Smooth muscle cell (in vitro differentiated cells): ENCODE data around the gene MUC2. TPM values are rescaled to one million over a fixed set of nuclear protein-coding genes. Genes with fewer than 3 reads are reported as not detected.

Experiments
- DNase-seq: peaks from one replicate; lab custom pipeline; 2025; ENCODE audit not compliant: unreplicated experiment; lab: John Stamatoyannopoulos, UW
- H2AFZ ChIP-seq: fragments of 200-600 bp; sonication (generic); 2 replicates; pipeline ENCODE4 v1.6.0; 2016; ENCODE audit warnings: antibody characterized with exemption, low read depth, mild to moderate bottlenecking
- H3F3A ChIP-seq: fragments of 200-600 bp; sonication (generic); 2 replicates; pipeline ENCODE4 v1.6.0; 2017; ENCODE audit warnings: antibody characterized with exemption, low read depth
- H3K27ac ChIP-seq: fragments of 200-600 bp; sonication (generic); 2 replicates; pipeline ENCODE4 v1.5.1; 2016; ENCODE audit warnings: low read depth, mild to moderate bottlenecking
- H3K27me3 ChIP-seq: fragments of 200-600 bp; sonication (generic); 2 replicates; pipeline ENCODE4 v1.6.1; 2016; ENCODE audit warnings: low read depth, mild to moderate bottlenecking
- H3K36me3 ChIP-seq: fragments of 200-600 bp; sonication (generic); 2 replicates; pipeline ENCODE4 v1.5.1; 2016; ENCODE audit warnings: low read depth
- H3K4me1 ChIP-seq: fragments of 200-600 bp; sonication (generic); 2 replicates; pipeline ENCODE4 v1.5.1; 2016; ENCODE audit warnings: low read depth
- H3K4me2 ChIP-seq: fragments of 200-600 bp; sonication (generic); 2 replicates; pipeline ENCODE4 v1.6.0; 2016; ENCODE audit warnings: mild to moderate bottlenecking
- H3K4me3 ChIP-seq: fragments of 200-600 bp; sonication (generic); 2 replicates; pipeline ENCODE4 v1.5.1; 2016; ENCODE audit warnings: mild to moderate bottlenecking
- H3K79me2 ChIP-seq: fragments of 200-600 bp; sonication (generic); 2 replicates; pipeline ENCODE4 v1.6.0; 2016; ENCODE audit warnings: low read depth, mild to moderate bottlenecking
- H3K9ac ChIP-seq: fragments of 200-600 bp; sonication (generic); 2 replicates; pipeline ENCODE4 v1.6.0; 2016; ENCODE audit warnings: low read depth
- H3K9me3 ChIP-seq: fragments of 200-600 bp; sonication (generic); replicated peaks from 2 replicates; pipeline ENCODE4 v1.5.1; 2016; ENCODE audit warnings: low read depth
- H4K20me1 ChIP-seq: fragments of 200-600 bp; sonication (generic); 2 replicates; pipeline ENCODE4 v1.6.0; 2016; ENCODE audit warnings: low read depth
- CTCF ChIP-seq: fragments of 200-600 bp; sonication (generic); IDR thresholded peaks from 2 replicates; pipeline ENCODE4 v1.5.1; 2017; ENCODE audit warnings: borderline replicate concordance, mild to moderate bottlenecking, antibody characterized with exemption; ENCODE audit not compliant: insufficient read depth, poor library complexity, severe bottlenecking
- WGBS: methylation state at CpG from one replicate; pipeline ENCODE4 v1.1.7; 2016; ENCODE audit warnings: low lambda C conversion rate; 5-methylcytosine and 5-hydroxymethylcytosine counted together
- polyA plus RNA-seq: library from polyadenylated mRNA; unstranded; fragments of >200 nt; fragmentation: Nextera tagmentation; extraction: Ambion mirVana; gene quantifications from 2 replicates; pipeline ENCODE4 v1.2.1, GENCODE V29; 2016
- total RNA-seq: library from RNA; depleted of rRNA; stranded (reverse); fragments of >200 nt; gene quantifications from 2 replicates; pipeline ENCODE4 v1.2.3, GENCODE V29; 2014

The MUC2 gene
- total and polyA plus RNA-seq, 2 experiments from 2014 or later = not detected

GRCh38 chr11:1050581-1051355, 23.9 kb upstream of the MUC2 start:
- H3K36me3 ChIP-seq = no peaks in the 10 kb centered on the region
- peaks cover 5% of the 10 kb centered on the region for H3K27me3 ChIP-seq

GRCh38 chr11:1051356-1052132, 23.1 kb upstream of the MUC2 start:
- WGBS = 68% methylated on average over 13 of the region's 15 CpGs
- no peak for TF ChIP-seq CTCF
- H3K4me1 ChIP-seq = no peaks in the 10 kb centered on the region
- no peak overlapping the region for H2AFZ ChIP-seq
- no peaks in the 10 kb centered on the region for H4K20me1 ChIP-seq
- H3K9me3 ChIP-seq = no peaks in the 10 kb centered on the region
- H3K9ac ChIP-seq = no peak overlapping the region
- H3K79me2 ChIP-seq = no peaks in the 10 kb centered on the region
- H3K36me3 ChIP-seq = no peaks in the 10 kb centered on the region
- peaks cover 5% of the 10 kb centered on the region for H3K27me3 ChIP-seq
- no peak overlapping the region for H3K27ac ChIP-seq
- no peak overlapping the region for H3K4me3 ChIP-seq
- H3K4me2 ChIP-seq = no peak overlapping the region
- DNase-seq = no peak
- no peaks in the 10 kb centered on the region for H3F3A ChIP-seq

More at GRCh38 chr11:1050581-1051355, 23.9 kb upstream of the MUC2 start:
- Histone ChIP-seq H3K4me1 (no peaks in the 10 kb centered on the region), H3K9me3 (no peaks in the 10 kb centered on the region), H3K27ac (no peak overlapping the region), H3K4me3 (no peak overlapping the region), H4K20me1 (no peaks in the 10 kb centered on the region), H2AFZ (no peak overlapping the region), H3K9ac (no peak overlapping the region), H3K79me2 (no peaks in the 10 kb centered on the region), H3K4me2 (no peak overlapping the region), H3F3A (no peaks in the 10 kb centered on the region)
- 52% methylated on average over 16 of the region's 39 CpGs for WGBS
- peak; percentile 75 for TF ChIP-seq CTCF
- no peak for DNase-seq

GRCh38 chr11:1052133-1053011, 22.3 kb upstream of the MUC2 start:
- Histone ChIP-seq H3K36me3 (no peaks in the 10 kb centered on the region), H3K9ac (no peak overlapping the region), H3K4me1 (no peaks in the 10 kb centered on the region), H3K4me3 (no peak overlapping the region), H3K27ac (no peak overlapping the region), H3F3A (no peaks in the 10 kb centered on the region), H3K79me2 (no peaks in the 10 kb centered on the region), H3K9me3 (no peaks in the 10 kb centered on the region), H3K4me2 (no peak overlapping the region), H4K20me1 (no peaks in the 10 kb centered on the region), H2AFZ (no peak overlapping the region), H3K27me3 (no peaks in the 10 kb centered on the region)
- no peak for DNase-seq
- 90% methylated on average over 21 of the region's 25 CpGs for WGBS
- no peak for TF ChIP-seq CTCF
